B cell (primary cell): ENCODE data around the gene PGAP6. TPM values are rescaled to one million over a fixed set of nuclear protein-coding genes. Genes with fewer than 3 reads are reported as not detected.

Source experiments
- ATAC-seq: fragments of 200-7000 bp; cut with Tn5 transposase; one replicate; pipeline ENCODE4 v1.10.0; 2021; ENCODE audit warnings: low read depth, mild to moderate bottlenecking, moderate number of reproducible peaks, moderate library complexity
- CTCF ChIA-PET: fragments of 350-600 bp; sonication (Branson Sonifier 250); formaldehyde crosslinking; loops from one replicate; lab custom pipeline; 2021; ENCODE audit warnings: antibody characterized with exemption, inconsistent platforms; lab: Charles Lee
- POLR2A ChIA-PET: fragments of 350-600 bp; sonication (Branson Sonifier 250); formaldehyde crosslinking; loops from one replicate; lab custom pipeline; 2021; ENCODE audit warnings: antibody characterized with exemption; lab: Charles Lee
- DNase-seq: peaks from one replicate; pipeline ENCODE4 v3.0.0; 2013
- H2AFZ ChIP-seq: 2 replicates; pipeline ENCODE4 v1.6.1; 2012; ENCODE audit warnings: mild to moderate bottlenecking, low read depth, low read length; ENCODE audit not compliant: insufficient read depth, poor library complexity, severe bottlenecking
- H3K27ac ChIP-seq, 2 donors: 1 replicate in 1 of 2; 2 replicates in 1 of 2; pipeline ENCODE4 v1.5.1; 2012 to 2013; ENCODE audit warnings: low read length in 2 of 2, mild to moderate bottlenecking in 2 of 2, moderate library complexity in 1 of 2
- H3K27me3 ChIP-seq, 4 experiments: fragments of 200-600 bp in 1 of 4; sonication (generic) in 1 of 4; replicated peaks in 1 of 4; 1 replicate in 2 of 4; 2 replicates in 2 of 4; pipeline versions ENCODE4 v1.6.1 to v1.7.0; 2013 to 2016; ENCODE audit warnings: low read length in 3 of 4, mild to moderate bottlenecking in 2 of 4, mixed read lengths in 1 of 4, moderate library complexity in 1 of 4; ENCODE audit not compliant: insufficient read depth in 4 of 4, control insufficient read depth in 3 of 4; ENCODE audit errors: control extremely low read depth in 1 of 4
- H3K36me3 ChIP-seq, 2 experiments: replicated peaks in 1 of 2; 1 replicate in 1 of 2; 2 replicates in 1 of 2; pipeline versions ENCODE4 v1.6.1 to v1.7.1; 2013; ENCODE audit warnings: low read length in 1 of 2; ENCODE audit not compliant: insufficient read depth in 2 of 2, control insufficient read depth in 1 of 2; ENCODE audit errors: control extremely low read depth in 1 of 2, extremely low read depth in 1 of 2
- H3K4me1 ChIP-seq, 2 donors: fragments of 200-600 bp in 1 of 2; sonication (generic) in 1 of 2; 1 replicate in 1 of 2; 2 replicates in 1 of 2; pipeline versions ENCODE4 v1.5.1 to v1.6.1; 2013 to 2017; ENCODE audit warnings: low read length in 2 of 2; ENCODE audit not compliant: control insufficient read depth in 2 of 2, insufficient read depth in 2 of 2
- H3K4me2 ChIP-seq: replicated peaks from 2 replicates; pipeline ENCODE3; 2012; ENCODE audit warnings: mild to moderate bottlenecking, low read depth, low read length; ENCODE audit not compliant: poor library complexity, severe bottlenecking
- H3K4me3 ChIP-seq, 5 experiments: fragments of 200-600 bp in 1 of 5; sonication (generic) in 1 of 5; 1 replicate in 3 of 5; 2 replicates in 2 of 5; pipeline versions ENCODE4 v1.5.1 to v1.7.0; 2011 to 2016; ENCODE audit warnings: low read length in 4 of 5, mild to moderate bottlenecking in 4 of 5, low read depth in 2 of 5, control low read depth in 1 of 5, moderate library complexity in 1 of 5; ENCODE audit not compliant: insufficient read depth in 1 of 5; ENCODE audit errors: control extremely low read depth in 1 of 5, extremely low read depth in 1 of 5
- H3K79me2 ChIP-seq: fragments of 200-600 bp; sonication (generic); one replicate; pipeline ENCODE4 v1.6.0; 2016; ENCODE audit warnings: low read length; ENCODE audit not compliant: control insufficient read depth, insufficient read depth
- H3K9ac ChIP-seq: fragments of 200-600 bp; sonication (generic); 2 replicates; pipeline ENCODE4 v1.6.1; 2017; ENCODE audit warnings: mild to moderate bottlenecking, low read length, moderate library complexity
- H3K9me3 ChIP-seq, 3 donors: one replicate each; pipeline versions ENCODE4 v1.6.1 to v1.7.1; 2013; ENCODE audit warnings: low read length in 2 of 3; ENCODE audit not compliant: control insufficient read depth in 2 of 3, insufficient read depth in 1 of 3; ENCODE audit errors: control extremely low read depth in 1 of 3
- H4K20me1 ChIP-seq: 2 replicates; pipeline ENCODE4 v1.6.0; 2012; ENCODE audit warnings: mild to moderate bottlenecking, low read length; ENCODE audit not compliant: insufficient read depth, control insufficient read depth, poor library complexity, severe bottlenecking
- H3K27ac Mint-ChIP-seq: one replicate; pipeline ENCODE4 v1.8.0; 2021; ENCODE audit warnings: mixed read lengths
- H3K27me3 Mint-ChIP-seq: one replicate; pipeline ENCODE4 v1.8.0; 2021; ENCODE audit warnings: mixed read lengths
- H3K4me1 Mint-ChIP-seq: one replicate; pipeline ENCODE4 v1.8.0; 2021; ENCODE audit warnings: mixed read lengths
- H3K4me3 Mint-ChIP-seq: one replicate; pipeline ENCODE4 v1.8.0; 2021; ENCODE audit warnings: mixed read lengths
- H3K9me3 Mint-ChIP-seq: one replicate; pipeline ENCODE4 v1.8.0; 2022; ENCODE audit warnings: mixed read lengths; ENCODE audit not compliant: insufficient read depth
- EZH2 ChIP-seq: IDR thresholded peaks from 2 replicates; pipeline ENCODE4 v1.6.1; 2012; ENCODE audit warnings: borderline replicate concordance, low read depth, mild to moderate bottlenecking, moderate library complexity, low read length; ENCODE audit not compliant: insufficient read depth, poor library complexity, severe bottlenecking
- WGBS: methylation state at CpG from one replicate; pipeline ENCODE4 v1.1.5; 2013; ENCODE audit warnings: missing lambda C conversion rate; ENCODE audit not compliant: insufficient coverage; 5-methylcytosine and 5-hydroxymethylcytosine counted together
- intact Hi-C: fragments of 100-400 bp; cut with micrococcal nuclease; formaldehyde crosslinking; loops from one replicate; pipeline ENCODE4 v1.10.0; 2022
- polyA plus RNA-seq: library from polyadenylated mRNA; depleted of rRNA; stranded (reverse); fragments of >200 nt; gene quantifications from 2 replicates; pipeline ENCODE4 v1.2.3, GENCODE V29; 2012
- total RNA-seq, 2 donors: library from RNA; stranded (reverse); fragments of 120-200 nt in 1 of 2; gene quantifications; 1 replicate in 1 of 2; 2 replicates in 1 of 2; pipeline versions ENCODE4 v1.2.3 to v1.2.4, GENCODE V29; 2013 to 2022
- TF ChIP-seq, protein P1 (sequence below): fragments of 200-600 bp; IDR thresholded peaks from one replicate; pipeline ENCODE4 v1.8.0; 2022; ENCODE audit warnings: antibody characterized with exemption, mild to moderate bottlenecking

PGAP6 gene
- total and polyA plus RNA-seq, 2 donors (not counting 1 experiment from before 2014, with no cell fraction given): 47.4 to 158 TPM

DNA sequence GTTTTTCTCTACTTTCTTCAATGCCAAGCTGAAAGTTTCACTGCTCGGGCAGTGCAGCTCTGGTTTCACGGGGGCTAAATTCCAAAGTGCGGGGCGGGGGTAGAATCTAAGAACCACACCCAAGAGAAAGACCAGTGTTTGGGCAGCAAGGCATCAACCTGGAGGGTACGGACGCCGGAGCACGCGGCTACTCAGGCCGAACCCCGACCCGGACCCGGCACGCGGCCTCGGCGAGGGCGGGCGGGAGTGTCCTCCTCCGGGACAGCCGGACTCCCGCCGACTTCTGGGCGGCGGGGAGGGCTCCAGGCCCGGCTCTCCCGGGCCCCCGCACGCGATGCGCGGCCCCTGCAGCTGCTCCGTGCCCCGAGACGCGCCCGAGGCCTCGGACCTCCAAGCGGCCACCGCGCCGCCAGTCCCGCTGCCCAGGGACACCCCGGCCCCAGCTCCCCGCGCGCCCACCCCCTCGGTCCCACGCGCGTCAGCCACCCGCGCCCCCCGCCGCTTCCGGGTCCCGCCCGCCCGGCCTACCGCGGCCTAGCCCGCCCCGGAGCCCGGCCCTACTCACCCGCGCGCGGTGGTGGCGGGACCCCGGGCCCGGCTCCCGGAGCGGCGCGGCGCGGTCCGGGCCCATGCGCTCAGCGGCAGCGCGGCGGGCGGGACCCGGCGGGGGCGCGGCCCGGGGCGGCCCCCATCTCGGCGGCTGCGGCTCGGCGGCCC, 29.8 kb downstream of the PGAP6 start:
- Mint-ChIP-seq H3K27ac (peak overlapping the region; percentile 61), H3K4me3 (peak overlapping the region; percentile 86), H3K9me3 (no peaks in the 10 kb centered on the region), H3K27me3 (no peaks in the 10 kb centered on the region), H3K4me1 (peaks cover 39% of the 10 kb centered on the region)
- peaks cover 17 to 32% of the 10 kb centered on the region in 2 donors for H3K4me1 ChIP-seq
- H3K79me2 ChIP-seq: peaks cover 43% of the 10 kb centered on the region
- peak overlapping the region in 1 of 2 donors; percentile 56 for H3K27ac ChIP-seq
- intact Hi-C loops: loop anchor here (1.0 to 2.0 kb wide), 2 partner anchors 118 to 175 kb away; partner anchors contain the start of genes CAPN15 and FAM234A
- no peak overlapping the region for H2AFZ ChIP-seq
- H3K36me3 ChIP-seq: peaks cover 0 to under 1% of the 10 kb centered on the region in 2 experiments
- peak overlapping the region; percentile 68 for H3K9ac ChIP-seq
- ChIA-PET POLR2A (interaction anchor here (0.6 to 2.8 kb wide), 9 partner anchors 15 to 1069 kb away, joined by 3 to 20 read pairs (median 3); partner anchors contain the start of genes DECR2, FAM234A, MRPL28 and UQCC4), CTCF (interaction anchor here (0.6 to 1.3 kb wide), 7 partner anchors 10 to 245 kb away, joined by 3 to 5 read pairs (median 3); partner anchors contain the start of gene DECR2)
- H3K4me2 ChIP-seq: peak overlapping the region; percentile 96
- H3K27me3 ChIP-seq: no peaks in the 10 kb centered on the region
- DNase-seq (peak; percentile 53), ATAC-seq (peak; percentile 9)
- TF ChIP-seq, protein P1, sequence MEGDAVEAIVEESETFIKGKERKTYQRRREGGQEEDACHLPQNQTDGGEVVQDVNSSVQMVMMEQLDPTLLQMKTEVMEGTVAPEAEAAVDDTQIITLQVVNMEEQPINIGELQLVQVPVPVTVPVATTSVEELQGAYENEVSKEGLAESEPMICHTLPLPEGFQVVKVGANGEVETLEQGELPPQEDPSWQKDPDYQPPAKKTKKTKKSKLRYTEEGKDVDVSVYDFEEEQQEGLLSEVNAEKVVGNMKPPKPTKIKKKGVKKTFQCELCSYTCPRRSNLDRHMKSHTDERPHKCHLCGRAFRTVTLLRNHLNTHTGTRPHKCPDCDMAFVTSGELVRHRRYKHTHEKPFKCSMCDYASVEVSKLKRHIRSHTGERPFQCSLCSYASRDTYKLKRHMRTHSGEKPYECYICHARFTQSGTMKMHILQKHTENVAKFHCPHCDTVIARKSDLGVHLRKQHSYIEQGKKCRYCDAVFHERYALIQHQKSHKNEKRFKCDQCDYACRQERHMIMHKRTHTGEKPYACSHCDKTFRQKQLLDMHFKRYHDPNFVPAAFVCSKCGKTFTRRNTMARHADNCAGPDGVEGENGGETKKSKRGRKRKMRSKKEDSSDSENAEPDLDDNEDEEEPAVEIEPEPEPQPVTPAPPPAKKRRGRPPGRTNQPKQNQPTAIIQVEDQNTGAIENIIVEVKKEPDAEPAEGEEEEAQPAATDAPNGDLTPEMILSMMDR: no peak
- TF ChIP-seq EZH2: no peak
- under 1% methylated on average over 95 of the region's 95 CpGs for WGBS
- peak overlapping the region; percentile 38 to 73 (median 55) for H3K4me3 ChIP-seq
- peaks cover 0 to 4% (median 0%) of the 10 kb centered on the region in 3 donors for H3K9me3 ChIP-seq
- H4K20me1 ChIP-seq: peaks cover 54% of the 10 kb centered on the region

DNA sequence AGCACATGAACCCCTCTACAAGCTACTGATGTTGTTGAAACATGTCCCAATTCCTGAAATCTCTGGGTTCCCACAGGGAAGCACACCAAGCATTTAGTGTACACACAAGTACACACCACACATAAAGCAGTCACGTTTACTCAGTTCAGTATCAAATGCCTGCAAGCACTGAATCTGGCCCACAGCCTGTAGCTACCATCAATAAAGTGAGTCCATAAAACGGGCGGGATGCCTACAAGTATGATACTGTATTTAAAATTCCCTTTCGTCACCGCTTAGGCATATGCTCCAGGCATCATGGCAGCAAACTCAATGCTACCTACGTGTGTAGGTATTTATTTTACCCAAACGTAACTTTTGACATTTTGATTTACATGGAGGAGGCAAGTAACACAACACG, 31.6 kb downstream of the PGAP6 start:
- Histone ChIP-seq H3K27me3 (no peaks in the 10 kb centered on the region), H3K4me1 (peaks cover 17 to 32% of the 10 kb centered on the region in 2 donors), H3K4me2 (no peak overlapping the region), H3K9ac (no peak overlapping the region), H2AFZ (no peak overlapping the region), H4K20me1 (peaks cover 72% of the 10 kb centered on the region), H3K36me3 (peaks cover 2 to 15% of the 10 kb centered on the region in 2 experiments), H3K4me3 (no peak overlapping the region), H3K27ac (no peak overlapping the region), H3K9me3 (peaks cover 0 to 4% (median 0%) of the 10 kb centered on the region in 3 donors), H3K79me2 (peaks cover 61% of the 10 kb centered on the region)
- CTCF ChIA-PET: interaction anchor here (1.5 to 2.3 kb wide), 2 partner anchors 232 to 243 kb away, joined by 6 to 7 read pairs; no protein-coding TSS in a partner anchor
- DNase-seq (peak; percentile 6), ATAC-seq (no peak)
- WGBS: 100% methylated on average over 5 of the region's 8 CpGs
- H3K9me3 Mint-ChIP-seq: no peaks in the 10 kb centered on the region
- H3K4me1 Mint-ChIP-seq: peaks cover 40% of the 10 kb centered on the region
- H3K27me3 Mint-ChIP-seq: no peaks in the 10 kb centered on the region
- peak overlapping the region; percentile 16 for H3K27ac Mint-ChIP-seq
- POLR2A ChIA-PET: no interaction called here
- no peak for TF ChIP-seq EZH2
- TF ChIP-seq, protein P1: no peak
- intact Hi-C loops: no loop called here
- H3K4me3 Mint-ChIP-seq: peak overlapping the region; percentile 67
